Activated CD8-positive, alpha-beta memory T cell treated with anti-CD3 and anti-CD28 coated beads, Interleukin-2, amount 50 U/mL, for 24 hours (primary cell): Measurements from ENCODE around the gene ABLIM2.
"Not testable (repeated sequence)": the region's sequence is repeated elsewhere in the genome, so short reads cannot be mapped to it uniquely, and the experiment has no call there.

Source experiments
- DNase-seq: peaks from one replicate; pipeline ENCODE4 v3.0.0-alpha.2; 2020; ENCODE audit errors: extremely low read depth

ABLIM2 gene

DNA sequence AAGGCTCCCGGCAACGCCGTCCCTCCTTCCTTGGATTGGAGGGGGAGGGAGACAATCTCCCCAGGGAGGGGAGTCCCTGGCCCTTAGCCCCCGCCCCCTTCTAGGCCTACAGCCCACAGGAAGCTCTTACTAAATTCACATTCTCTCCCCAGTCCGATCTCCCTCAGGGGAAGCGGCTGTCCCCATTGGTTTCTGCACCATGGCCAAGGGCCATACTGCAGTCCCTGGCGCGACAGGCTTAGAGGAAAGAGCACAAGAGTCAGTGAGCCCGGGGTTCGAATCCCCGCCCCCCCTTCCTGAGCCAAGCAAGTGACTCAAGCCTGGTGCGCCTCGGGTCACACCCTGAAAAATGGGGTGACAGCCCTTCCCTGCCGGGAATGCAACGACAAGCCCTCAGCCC, 1.1 kb downstream of the ABLIM2 start:
- DNase-seq, result no peak

DNA sequence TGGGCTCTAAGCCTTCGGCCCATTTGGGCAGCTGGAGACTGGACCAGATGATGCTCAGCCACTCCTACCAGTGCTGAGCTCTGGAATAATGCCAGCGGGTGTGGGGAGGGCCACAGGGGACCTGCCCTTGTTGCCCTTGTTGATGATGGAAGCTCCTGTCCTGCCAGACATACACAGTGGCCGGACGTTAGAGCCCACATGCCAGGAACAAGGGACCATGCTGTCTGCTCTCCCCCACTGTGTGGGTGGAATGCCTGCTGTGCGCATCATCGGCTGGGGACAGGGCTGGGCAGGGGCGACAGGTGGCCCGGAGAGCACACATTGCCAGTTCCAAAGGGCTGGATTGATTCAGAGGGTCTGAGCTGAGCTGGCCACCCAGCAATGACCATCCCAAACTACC, 2.0 kb downstream of the ABLIM2 start:
- no peak for DNase-seq

DNA sequence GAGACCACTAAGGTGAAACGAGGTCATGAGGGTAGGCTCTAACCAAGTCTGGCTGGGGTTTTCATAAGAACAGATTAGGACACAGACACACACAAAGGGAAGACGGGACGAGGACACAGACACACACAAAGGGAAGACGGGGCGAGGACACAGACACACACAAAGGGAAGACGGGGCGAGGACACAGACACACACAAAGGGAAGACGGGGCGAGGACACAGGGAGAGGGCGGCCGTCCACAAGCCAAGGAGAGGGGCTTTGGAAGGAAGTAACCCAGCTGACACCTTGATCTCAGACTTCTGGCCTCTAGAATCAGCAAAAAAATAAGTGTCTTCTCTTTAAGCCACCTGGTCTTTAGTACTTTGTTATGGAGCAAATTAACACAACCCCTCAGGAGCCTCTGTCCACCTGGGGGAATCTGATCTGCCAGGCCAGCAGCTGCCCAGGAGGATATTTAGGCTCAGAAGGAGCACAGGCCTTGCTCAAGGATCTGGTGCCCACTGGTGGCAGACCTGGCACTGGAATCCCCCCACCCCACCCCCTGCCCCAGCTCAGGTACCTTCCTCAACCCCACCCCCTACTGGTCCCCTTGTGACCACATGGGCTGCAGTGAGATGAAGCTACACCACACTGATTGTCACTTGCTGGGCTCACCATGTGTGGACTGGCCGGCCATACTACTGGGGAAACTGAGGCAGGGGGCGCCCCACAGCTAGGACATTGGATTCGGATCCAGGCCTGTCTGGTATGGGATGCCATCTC, 2.8 kb downstream of the ABLIM2 start:
- no peak for DNase-seq

DNA sequence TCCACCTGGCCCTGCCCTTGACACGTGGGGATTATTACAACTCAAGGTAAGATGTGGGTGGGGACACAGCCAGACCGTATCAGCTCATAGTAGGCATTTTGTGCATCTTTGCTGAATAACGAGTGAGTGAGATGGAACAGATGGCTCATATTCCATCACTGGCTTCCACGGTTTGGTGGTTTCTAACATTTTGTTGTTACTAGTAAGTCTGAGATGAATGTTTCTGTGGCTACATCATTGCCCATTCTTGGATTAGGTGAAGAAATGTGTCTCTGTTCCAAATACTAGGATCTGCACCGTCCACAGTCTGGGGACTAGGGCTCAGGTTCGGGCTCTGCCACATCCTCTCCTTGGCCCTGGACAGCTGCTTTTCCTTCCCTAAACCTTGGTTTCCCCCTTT, 3.6 kb downstream of the ABLIM2 start:
- no peak for DNase-seq

DNA sequence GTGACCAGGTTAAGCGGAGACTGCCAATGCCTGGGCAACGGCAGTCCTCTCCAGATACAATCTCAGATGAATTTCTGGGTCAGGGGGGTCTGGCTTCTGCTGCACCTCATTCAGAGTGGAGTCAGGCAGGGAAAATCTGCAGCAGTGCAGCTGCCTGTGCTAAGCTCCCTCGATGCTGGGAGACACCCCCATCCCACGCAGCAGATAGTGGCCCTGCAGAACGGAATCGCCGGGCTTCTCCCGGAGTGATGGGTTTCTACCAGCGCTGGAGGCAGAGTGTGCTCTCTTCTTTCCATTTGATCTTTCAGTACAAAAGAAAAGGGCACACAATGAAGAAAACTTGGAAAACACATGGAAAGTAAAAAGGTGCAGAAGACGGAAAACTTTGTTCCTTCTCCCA, 5.2 kb downstream of the ABLIM2 start:
- no peak for DNase-seq

DNA sequence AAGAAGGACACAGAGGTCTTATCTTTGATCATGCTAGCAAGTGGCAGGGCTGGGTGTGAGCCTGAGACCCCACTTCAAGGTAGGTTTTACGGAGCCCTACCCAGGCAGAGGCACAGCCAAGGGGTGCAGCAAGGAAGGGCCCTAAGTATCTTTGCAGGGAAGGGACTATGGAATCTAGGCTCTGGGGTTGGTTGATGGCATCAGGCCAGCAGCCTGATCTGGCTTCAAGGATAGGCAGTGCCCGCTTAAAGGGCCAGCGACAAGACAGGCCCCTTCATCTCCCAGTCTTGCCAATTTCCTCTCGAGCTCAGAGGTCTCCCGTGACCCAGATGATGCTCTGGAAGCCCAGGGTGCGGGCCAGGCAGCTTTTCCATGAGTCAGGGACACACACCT, 5.8 kb downstream of the ABLIM2 start:
- no peak for DNase-seq

DNA sequence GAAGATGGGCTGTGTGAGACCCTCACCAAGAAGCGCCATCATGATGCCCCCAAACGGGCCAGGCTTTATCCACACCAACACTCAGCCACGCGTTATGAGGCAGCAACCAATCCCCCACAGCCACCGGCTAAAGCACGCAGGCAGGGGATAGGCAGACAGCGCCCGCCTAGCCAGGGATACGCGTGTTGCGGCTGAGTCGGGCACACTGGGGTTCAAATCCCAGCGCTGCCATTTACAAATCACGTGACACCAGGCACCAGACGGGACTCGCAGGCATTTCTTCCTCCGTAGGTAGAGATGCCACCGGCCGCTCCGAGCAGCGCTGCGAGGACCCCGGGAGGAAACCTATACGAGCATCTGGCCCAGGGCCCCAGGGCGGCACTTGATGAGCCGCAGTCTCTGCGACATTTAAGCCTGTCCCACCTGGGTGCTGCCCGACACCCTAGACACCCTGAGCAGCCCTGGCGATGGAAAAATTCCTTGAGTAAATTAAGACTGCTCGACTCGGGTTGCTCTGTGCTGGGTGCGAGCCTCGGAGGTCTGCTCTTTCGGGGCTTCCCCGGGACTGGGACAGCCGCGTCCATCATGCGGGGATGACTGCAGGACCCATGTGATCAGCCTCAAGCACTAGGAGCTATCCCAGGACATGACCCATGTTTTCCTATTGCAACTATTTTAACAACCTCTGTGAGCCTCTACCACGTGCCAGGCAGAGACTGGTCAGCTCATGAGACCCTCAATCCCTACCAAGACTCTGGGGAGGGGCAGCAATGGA, 6.3 kb downstream of the ABLIM2 start:
- DNase-seq, result no peak

DNA sequence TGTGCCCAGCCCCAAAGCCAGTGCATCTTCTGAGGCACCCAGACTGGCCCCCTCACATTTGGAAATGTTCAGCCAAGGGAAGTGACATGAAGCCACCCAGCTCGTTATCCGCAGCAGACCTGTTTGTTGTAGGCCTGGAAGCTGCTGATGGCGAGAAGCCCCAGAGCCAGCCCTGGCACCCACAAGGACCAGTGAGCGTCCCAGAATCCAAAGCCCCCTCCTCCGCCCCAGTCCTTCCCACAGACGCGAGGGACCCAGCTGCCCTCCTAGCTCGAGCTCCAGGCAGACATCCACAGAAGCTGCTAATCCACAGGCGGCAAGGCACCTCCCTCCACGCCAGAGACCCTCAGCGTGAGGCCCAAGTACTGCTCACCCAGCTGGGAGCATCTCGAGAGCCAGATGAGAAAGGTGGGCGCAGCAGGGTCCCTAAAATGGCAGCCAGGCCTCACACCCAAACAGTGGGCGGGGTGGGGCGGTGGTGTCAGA, 7.4 kb downstream of the ABLIM2 start:
- no peak for DNase-seq

DNA sequence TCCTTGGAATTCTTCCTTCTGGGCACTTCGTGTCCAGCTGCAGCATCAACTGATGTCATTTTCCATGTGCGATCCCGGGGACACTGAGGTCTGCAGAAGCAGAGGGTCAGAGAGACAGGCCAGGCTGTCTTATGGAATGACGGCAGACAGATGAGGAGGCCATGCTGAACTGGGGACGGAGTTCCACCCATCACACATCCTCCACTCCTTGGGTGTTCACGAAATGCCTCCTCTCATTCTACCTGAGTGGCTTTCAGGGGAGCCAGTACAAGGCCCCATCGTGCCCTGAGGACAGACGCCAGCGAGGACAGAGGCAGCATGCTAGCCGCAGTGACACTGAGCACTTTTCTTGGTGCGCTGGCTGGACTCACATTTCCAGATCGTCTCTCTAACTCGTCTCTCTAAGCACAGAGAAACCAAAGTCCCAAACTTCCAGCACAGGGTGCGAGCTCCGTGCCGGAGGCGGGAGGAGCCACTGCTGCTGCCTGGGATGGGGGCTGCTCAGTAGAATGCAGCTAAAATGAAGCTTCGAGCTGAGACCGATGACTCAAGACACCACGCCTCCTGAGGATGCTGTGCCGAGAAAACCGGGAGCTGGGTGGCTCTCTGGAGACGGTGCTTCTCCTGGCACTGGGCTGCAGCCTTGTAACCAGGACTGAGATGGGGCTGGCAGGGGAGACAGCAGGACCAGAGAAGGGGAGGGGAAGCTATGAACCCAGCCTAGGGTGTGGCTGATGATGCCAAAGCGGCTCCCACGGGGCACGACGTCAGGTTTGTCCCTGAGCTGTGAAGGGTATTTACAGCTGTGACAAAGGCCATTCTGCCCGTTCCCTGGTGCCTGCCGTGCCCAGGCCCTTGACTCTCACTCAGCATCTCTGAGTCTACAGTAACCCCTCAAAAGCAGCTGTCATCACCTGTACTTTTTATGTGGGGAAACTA, 8.2 kb downstream of the ABLIM2 start:
- no peak for DNase-seq

DNA sequence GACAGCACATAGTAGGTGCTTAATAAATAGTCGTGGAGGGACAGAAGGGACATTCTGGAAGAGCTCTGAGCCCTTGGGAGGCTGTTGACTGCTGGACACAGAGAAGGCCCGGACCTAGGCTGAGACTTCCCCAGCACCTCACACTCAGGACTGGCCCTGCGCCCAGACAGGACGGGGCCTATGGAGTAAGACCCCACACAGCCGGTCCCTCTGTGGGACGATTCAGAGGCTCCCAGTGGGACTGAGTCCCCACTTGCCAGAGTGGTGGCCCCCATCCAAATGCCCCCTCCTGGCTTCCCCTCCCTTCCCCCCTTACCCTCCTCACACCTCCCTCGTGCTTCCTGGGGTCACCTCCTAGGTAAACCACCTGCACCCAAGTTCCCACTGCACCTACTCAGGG, 8.9 kb downstream of the ABLIM2 start:
- DNase-seq, result no peak

DNA sequence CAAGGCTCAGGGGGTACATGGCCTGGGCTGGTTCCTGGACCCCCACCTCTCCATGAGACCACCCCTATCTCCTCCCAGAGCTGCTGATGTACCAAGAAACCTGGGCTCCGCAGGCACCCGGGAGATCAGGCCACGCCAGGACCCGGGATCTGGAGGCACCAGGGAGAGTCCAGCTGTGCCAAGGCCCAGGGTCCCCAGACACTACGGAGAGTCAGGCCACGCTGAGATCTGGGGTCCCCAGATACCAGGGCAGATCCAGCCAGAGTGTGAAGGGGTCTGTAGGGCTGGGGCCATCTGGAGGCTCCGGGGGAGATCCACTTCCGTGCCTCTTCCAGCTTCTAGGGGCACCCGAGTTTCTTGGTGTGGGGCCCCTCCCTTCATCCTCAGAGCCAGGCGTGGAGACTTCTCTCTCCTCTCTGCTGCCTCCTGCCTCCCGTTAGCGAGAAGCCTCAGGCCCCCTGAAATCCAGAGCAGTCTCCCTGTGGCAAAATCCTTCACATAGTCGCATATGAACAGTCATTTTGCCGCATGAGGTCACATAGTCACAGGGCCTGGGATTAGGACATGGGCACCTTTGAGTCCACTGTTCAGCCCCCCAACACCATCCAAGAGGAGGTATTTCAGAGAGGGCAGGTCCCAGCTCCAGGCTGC, 9.7 kb downstream of the ABLIM2 start:
- DNase-seq, result no peak

DNA sequence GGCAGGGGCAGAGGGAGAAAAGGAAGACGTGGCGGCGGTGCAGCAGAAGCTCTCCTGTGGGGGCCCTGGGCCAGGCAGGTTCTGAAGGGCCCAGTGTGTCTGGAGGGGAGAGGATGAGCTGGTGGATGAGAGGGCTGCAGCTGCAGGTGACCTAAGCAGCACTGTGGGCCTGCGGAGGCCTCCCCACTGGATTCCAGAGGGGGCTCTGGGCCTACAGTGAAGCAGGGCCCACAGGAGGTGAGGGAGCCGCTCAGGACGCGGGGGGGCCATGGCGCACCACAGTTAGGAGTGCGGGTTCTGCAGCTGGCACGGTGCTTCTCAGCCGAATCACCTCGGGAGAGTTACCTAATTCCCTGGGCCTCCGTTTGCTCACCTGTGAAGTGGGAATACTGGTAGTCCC, 10.5 kb downstream of the ABLIM2 start:
- no peak for DNase-seq

DNA sequence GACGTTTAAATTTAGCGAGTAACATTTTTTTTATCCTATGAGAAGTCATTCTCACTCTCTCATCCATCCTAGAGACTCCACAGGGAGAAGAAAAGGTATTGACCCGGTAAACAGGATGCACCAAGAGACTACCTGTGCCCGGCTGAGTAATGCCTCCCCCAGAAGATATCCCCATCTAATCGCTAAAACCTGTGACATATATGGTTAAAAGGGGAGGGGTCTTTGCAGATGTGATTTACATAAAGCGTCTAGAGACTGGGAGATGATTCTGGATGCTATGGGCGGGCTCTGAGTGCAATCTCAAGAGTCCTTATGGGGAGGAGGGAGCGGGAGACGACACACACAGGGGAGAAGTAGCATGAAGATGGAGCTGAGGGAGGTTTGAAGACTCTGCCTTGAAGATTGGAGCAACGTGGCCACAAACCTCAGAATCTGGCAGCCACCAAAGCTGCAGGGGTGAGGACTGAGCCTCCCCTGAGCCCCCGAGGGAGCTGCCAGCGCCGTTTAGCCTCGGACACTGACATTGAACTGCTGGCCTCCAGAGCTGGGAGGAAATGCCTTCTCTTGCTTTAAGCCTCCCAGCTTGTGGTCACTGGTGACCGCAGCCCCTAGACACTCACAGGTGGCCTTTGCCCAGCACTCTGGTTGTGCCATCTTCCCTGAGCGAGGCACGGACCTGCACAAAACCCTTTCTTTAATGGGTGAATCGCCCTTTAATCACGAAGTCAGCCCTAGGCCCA, 11.2 kb downstream of the ABLIM2 start:
- DNase-seq, result no peak

DNA sequence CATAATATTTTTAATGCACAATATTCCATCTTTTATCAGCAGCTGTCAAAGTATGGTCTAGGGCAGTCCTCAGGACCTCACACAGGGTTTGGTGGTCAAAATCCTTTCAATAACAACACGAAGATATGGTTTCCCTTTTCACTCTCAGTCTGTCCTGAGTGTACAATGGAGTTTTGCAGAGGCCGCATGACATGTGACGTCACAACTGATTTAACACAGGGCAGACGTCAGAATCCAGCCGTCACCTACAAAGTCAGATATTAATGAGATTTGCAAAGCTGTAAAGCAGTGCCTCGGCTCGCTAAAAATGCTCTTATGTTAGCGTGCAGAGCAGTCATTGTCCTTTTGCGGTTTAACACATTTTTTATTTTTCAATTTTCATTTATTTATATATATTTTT, 12.5 kb downstream of the ABLIM2 start:
- no peak for DNase-seq

DNA sequence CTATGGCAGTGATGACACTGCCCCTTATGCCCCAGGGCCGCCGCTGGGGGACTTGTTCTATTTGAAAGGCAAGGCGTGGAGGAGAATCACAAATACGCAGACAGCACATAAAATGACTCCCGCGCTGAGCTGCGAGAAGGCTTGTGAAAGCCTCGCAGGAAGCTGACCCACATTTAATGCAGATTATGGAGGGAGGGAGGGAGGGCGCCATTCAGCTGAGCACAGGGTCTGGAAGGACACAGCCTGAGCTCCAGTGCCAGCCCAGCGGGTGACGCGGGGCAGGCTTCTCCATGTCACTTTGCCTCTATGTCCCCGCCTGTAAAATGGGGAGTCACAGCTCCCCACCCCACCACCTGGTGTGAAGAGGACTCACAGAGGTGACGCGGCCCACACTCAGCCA, 14.3 kb downstream of the ABLIM2 start:
- no peak for DNase-seq

DNA sequence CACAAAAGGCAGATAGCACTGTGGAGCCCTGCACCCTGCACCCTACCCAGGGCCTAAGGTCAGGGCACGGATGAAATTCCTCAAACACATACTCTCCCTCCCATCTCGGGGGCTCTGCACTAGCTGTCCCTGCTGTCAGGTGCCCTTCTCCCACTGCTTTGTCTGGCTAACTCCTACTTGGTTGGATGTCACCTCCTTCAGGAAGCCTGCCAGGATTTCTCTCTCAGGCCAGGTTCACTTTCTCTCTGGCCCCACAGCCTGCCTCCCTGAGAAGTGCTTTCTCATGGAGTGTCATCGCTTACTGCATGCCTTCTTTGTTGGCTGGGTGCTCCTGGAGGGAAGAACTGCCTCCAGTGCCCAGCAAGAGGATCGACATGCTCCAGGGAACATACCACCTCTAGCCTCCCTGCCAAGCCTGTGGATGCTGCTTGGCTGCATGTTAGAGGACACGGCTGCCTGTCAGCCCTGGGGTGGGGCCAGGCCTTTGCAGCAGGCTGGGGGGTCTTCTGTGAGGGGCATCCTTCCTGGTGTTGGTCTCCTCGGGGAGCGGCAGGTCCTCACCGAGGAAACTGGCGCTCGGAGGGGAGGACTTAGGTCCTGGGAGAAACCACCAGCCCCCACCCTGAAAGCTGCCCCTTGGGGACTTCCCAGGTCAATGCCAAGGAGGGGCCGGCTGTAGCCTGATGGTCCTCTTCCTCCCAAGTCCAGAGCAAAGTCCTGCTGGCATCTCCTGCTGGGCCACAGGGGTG, 15.0 kb downstream of the ABLIM2 start:
- no peak for DNase-seq

DNA sequence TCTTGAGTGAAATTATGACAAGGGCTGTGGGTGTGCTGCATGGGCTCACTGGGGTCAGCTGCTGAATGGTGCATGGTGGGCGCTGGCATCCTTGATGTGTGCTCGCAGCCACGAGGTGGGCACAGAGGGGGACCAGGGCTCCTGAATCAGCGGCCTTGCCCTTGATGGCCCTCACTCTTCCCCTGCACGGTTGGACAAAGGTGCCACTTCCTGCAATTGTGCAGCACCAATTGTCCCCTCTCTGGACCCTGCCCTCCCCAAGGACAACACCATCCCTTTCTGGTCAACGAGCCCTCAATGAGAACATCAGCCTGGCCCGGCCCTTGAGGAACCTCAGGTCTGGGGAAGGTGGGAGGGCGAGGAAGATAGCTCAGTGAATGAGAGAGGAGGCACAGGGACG, 16.1 kb downstream of the ABLIM2 start:
- no peak for DNase-seq

DNA sequence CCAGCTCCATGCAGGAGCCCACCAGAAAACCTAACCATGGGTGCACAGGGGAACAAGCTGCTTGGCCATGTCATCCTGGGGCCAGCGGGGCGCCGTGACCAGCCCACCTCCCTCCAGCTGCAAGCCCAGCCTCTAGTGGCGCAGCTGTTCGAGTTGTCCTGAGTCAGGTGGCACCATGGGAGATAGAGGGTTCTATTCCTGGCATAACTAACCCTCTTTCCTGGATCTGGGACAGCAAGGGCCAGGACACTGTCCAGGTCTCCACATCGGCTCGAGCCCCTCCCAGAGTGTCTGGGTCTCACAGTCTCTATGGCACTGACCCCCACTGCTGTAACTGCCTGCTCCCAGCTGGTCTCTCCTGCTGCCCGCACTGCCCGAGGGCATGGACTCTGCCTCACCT, 16.7 kb downstream of the ABLIM2 start:
- DNase-seq, result no peak

DNA sequence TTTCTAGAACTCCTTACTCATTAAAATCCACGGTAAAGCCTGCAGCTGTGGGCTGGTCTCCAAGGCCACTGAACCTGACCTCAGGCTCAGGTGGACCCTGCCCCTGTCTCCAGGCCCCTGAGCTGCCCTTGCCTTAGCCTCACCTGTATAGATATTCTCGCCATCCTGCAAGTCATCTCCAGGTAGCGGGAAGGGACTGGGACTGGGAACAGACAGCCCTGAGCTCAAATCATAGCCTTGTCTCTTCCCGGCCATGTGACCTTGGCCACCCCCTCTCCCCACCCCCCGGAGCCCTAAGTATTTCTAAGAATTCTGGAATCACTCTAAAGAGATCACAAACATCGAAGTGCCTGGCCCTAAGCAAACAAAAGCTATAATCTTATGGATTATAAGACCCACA, 17.7 kb downstream of the ABLIM2 start:
- DNase-seq, result no peak

DNA sequence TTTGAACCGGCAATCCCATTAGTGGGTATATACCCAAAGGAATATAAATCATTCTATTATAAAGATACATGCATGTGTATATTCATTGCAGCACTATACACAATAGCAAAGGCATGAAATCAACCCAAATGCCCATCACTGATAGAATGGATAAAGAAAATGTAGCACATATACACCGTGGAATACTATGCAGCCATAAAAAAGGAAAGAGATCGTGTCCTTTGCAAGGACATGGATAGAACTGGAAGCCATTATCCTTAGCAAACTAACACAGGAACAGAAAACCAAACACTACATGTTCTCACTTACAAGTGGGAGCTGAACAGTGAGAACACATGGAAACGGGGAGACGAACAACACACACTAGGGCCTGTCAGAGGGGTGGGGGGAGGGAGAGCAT, 18.9 kb downstream of the ABLIM2 start:
- not testable (repeated sequence) for DNase-seq
